RPMI7951 (cell line): Measurements from ENCODE around the gene COX10. TPM values are rescaled to one million over a fixed set of nuclear protein-coding genes. Genes with fewer than 3 reads are reported as not detected.
A peak's percentile ranks its signal among the peaks of the same experiment; 100 is the strongest.
"Not testable (repeated sequence)": the region's sequence is repeated elsewhere in the genome, so short reads cannot be mapped to it uniquely, and the experiment has no call there.

ENCODE experiments used
- DNase-seq: peaks from one replicate; pipeline ENCODE4 v3.0.0-alpha.2; 2012; ENCODE audit warnings: low read depth
- total RNA-seq: library from RNA; depleted of rRNA; stranded (reverse); fragments of >200 nt; shearing (Covaris generic); gene quantifications from 2 replicates; pipeline ENCODE4 v1.2.3, GENCODE V29; 2014; rRNA removed

Gene COX10
- 18.0 and 19.3 TPM in 2 replicates for total RNA-seq

DNA sequence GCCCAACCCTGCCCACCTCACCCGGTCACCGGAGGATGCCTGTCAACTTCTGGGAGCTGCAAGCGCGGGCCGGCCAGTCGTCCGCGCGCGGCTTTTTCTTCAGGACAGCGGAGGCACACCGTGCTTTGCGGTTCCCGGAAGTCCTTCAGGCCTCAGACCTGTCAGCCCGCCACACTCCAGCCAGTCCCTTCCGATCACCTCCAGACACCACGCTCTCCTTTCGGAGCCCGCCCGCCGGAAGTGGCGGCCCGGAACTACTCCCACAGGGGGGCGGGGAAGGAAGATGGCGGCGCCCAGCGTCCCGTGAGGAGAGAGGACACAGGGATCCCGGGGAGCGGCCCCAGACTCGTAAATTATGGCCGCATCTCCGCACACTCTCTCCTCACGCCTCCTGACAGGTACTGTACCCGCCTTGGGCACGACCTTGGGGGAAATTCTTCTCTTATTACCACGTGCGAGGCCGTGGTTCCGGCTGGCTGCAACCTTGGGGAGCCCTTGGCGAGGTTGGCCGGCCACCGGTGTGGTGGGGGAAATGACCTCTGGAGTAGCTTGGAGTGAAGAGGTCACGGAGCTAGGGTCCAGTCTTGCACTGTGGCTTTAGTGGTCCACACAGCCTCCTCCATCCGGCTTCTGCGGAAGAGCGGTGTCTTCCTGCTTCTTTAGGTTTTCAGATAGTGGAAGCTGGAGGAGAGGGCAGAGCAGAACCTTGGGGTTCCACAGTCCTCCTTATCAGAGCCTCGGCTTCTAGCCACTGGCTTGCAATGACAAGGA lies at the start of gene COX10:
Gene COX10 (plus strand): TSS at position 254 of the 771 bp plus-strand sequence. CDS start 102 bp downstream, at position 356.
- peak; percentile 79 for DNase-seq

DNA sequence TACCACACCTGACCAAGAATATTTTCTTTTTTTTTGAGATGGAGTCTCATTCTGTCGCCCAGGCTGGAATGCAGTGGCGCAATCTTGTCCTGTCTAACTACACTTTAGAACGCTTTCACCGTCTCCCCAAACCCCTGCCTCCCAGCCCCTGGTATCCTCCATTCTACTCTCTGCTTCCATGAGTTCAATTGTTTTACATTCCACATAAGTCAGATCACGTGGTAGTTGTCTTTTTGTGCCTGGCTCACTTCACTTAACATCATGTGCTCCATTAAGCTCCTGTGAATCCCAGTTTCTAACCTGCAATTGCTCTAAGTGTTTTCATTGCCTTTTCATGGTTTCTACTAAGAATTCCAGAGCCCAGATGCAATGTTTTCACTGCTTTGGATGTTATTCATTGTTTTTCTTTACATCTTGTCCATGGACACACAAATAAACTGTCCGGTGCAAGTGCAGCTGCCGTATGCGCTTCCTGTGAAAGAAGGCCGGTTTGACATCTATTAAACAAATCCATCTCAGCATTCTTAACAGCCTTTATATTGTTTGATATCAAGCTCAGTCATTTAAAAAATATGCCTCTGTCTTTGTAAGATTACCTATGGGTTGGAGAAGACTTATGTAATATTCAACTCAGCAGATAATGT lies 47.5 kb upstream of the COX10 start:
- DNase-seq, result not testable (repeated sequence)

DNA sequence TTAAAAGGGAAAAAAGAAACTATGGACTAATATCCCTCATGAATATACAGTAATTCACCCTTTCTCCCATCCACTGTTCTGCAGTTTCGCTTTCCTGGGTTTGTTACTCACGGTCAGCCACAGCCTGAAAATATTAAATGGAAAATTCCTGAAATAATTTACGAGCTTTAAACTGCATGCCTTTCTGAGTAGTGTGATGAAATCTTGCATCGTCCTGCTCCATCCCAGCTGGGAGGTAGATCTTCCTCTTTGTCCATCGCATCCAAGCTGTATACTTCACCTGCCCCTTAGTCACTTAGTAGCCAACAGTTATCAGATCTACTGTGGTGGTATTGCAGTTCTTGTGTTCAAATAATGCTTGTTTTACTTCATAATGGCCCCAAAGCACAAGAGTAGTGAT lies 39.5 kb upstream of the COX10 start:
- not testable (repeated sequence) for DNase-seq

DNA sequence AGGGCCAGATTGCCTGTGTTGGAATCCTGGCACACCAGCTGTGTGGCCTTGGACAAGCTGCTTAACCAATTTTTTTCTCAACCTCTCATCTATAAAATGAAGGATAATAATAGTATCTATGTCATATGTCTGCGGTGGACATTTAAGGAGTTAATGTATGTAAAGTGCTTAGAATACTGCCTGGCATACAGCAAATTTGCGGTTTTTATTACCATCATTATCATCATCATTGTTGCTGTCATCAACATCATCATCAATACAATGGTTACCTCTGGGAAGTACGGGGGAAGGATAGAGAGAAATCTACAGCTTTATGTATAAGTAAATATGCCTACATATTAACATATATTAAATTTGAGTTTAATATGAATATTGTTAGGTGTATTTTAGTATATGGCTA lies 37.1 kb upstream of the COX10 start:
- DNase-seq, result no peak

DNA sequence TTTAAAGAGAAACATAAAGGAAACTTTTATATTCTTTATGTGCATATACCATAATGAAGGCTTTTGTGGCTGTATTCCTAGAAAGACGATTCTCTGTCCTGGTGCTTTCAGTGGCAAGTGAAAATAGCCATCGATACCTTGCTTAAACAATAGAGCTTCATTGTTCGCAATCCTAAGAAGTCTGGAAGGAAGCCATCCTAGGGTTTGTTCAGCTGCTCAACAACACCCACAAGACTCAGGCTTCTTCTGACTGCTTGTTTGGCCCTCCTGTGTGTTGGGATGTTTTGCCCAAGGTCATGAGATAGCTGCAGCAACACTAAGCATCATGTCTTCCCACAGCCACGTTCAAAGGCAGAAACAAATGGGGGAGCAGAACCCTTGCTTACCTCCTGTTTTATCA lies 36.1 kb upstream of the COX10 start:
- peak; percentile 2 for DNase-seq

DNA sequence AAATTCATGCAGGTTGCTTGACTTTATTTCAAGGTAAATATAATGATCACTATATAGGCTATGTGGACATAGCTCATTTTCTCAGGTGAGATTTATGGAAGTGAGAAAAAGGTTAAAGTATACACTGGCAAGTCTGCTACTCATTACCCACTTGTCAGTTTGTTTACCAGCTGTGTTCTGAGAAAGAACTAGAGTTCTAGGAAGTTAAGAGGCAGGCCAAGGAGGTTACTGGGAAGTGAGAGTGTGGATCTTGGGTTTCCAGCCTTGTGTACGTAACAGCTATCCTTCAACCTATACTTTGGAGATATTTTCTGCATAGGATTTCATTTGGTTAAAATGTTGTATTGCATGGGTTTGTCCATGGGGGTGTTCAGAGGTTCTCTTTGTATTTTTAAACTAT lies 31.9 kb upstream of the COX10 start:
- DNase-seq, result no peak

DNA sequence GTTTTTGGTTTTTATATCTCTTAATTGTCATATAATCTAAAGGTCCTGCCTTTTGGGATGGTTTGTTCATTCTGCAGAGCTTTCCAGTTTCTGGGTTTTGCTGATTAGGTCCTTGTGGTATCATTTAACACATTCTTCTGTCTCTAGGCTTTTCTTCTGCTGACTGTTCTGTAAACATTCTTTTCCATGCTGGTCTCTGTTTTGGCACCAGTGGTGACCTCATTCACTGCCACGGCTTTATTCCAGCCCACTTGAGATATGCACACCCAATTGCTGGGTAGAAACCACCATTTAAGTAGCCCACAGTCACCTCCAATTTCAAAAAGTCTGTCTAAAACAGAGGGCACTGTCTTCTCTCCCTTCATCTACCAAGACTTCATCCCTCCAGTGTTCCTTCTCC lies 31.1 kb upstream of the COX10 start:
- peak; percentile 19 for DNase-seq

DNA sequence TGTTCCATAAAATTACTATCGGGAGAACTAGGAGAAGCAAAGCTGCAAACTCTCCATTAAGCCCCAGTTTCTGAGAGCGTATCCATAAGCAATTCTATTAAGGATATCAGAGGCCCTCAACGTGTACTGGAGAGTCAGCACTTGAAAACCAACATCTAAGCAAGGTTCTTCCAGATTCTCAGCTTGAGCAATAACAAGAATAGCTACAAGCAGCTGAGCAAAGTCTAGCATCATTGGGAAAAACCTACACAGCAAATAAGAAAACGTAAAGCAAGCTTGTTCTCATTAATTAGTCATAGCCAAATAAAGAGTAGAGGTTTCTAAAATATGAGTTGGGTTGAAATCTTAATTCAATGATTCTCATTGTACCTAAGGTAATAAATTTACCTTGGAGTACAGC lies 26.9 kb upstream of the COX10 start:
- DNase-seq, result no peak

DNA sequence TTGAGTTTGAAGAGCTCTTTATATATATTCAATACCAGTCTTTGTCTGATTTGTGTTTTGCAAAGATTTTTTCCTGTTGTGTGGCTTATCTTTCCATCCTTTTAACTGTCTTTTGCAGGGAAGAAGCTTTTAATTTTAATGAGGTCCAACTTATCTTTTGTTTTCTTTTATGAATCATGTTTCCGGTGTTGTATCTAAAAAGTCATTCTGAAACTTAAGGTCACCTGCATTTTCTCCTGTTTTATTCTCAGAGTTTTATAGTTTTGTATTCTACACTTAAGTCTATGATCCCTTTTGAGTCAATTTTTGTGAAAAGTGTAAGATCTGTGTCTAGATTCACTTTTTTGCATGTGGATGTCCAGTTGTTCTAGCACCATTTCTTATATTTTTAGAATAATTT lies 24.6 kb upstream of the COX10 start:
- DNase-seq, result no peak

DNA sequence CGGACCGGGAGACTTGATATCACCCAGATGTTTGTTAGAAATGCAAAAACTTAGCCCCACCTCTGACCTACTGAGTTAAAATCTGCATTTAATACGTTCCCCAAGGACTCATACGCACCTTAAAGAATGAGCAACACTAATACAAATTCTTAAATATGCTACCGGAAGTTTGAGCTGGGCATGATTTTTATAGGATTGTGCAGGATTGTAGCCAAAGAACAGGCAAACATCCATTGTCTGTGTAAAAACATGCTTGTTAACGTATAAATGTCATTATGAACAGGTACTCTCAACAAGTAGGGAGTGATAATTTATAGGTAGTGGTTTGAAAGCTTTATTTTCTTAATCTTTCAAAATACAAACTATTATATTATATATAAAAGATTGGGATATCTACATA lies 22.3 kb upstream of the COX10 start:
- DNase-seq, result no peak

DNA sequence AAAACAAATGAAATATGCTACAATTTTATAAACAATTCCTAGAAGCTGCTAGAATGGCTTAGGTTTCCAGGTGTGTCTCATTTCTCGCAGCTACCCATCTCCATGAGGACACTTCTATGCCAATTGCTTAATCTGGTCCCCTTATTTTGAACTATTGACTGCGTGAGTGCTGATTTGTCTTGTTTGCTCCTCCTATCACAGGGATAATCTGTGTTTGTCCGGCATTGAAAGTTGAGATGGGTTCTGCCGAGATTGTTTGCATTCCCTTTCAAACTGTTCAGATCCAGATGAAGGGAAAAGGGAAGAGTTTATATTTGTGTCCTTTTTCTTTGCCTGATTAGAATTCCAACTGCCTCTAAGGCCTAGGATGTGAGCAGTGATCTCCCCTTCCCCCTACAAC lies 21.7 kb upstream of the COX10 start:
- no peak for DNase-seq

DNA sequence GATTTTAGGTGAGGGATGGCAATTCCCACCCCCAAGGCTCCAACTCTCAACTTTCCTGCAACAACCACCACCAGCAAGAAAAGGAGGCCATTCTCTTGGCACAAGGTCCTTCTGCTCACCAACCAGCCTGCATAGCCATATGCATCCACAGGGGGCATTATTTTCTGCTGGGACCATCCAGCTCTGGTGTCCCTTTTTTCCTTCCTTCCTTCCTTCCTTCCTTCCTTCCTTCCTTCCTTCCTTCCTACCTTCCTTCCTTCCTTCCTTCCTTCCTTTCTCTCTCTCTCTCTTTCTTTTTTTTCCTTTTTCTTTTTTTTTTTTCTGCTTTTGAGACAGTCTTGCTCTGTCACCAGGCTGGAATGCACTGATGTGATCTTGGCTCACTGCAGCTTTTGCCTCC lies 21.1 kb upstream of the COX10 start:
- DNase-seq, result no peak

DNA sequence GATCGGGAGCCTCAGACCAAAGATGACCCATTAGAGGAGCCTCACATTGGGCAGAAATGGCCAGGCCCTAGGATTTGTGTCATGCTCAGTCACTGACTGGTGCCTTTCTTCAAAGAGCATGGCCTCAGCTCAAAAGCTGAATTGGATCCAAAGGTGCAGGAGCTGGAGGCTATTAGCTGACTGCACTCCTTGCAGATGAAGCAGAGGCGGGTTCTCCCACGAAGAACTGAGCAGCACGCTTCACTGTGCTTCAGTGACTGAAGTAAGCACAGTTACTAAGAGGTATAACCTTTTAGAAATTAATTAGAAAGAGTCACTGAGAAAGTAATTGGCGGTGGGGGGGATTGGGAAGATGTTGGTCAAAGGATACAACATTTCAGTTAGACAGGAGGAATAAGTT lies 18.7 kb upstream of the COX10 start:
- no peak for DNase-seq

DNA sequence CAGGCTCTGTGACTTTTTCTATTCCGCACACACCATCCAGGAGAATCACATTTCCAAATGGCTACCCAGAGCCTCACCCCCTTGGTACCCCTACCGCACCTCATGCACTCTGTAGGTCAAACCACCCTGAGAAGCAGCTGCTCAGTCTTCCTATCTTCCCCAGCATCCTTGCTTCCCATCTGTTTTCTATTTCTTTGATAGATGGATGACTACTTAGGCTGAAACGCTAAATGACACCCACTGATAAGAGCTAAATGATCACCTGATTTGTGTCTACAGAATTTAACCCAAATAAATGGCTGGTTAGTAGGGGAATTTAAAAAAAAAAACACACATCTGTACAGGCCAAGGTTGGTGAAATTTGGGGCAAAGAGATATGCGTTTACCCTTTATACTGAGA lies 17.6 kb upstream of the COX10 start:
- DNase-seq, result no peak

DNA sequence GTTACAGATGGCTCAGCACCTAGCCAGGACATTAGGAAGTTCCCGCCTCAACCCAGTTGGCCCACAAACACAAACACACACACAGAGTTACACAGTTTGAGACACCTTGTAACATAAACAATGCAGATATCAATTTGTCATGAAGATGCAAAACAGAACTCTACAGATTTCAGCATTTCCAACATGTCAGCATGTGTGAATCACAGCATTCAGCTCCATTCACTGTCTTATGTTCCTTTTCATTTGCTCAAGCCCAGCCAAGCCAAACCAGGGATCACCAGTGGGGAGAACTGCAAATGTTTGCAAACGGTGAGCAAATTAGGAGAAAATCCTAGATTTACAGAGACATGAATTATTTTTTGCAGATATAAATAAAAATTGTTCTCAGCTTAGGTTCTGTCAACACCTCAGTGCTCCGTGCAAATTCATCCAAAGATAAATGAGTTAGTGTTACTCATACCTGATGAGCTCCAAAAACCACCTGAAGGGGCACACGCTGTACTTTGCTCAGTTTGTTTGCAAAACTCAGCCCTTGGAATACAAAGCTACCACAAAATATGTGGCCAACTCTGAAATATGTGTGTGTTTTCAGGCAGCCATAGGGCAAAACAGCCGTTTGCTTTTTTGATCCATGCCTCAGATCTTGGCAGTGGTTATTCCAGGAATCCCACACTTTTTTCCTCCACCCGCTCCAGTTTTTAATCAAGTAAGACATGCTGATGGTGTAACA lies 16.3 kb upstream of the COX10 start:
- no peak for DNase-seq

DNA sequence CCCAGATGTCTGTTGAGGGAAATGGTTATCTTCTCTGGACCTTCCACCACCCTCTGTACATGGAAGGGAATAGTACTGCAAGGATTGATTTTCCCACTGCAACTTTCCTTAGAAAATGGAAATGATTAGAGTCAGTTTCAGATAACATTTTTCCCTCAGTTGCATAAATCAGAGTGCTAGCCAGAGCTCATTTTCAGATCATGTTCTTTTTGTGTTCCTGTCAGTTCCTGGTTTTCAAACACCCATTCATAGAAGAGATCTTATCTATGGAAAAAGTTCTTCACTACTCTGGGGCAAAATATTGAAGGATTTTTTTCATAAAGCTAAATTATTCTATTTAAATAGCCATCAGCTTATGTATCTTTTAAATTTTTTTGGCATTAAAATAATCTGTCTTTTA lies 11.7 kb upstream of the COX10 start:
- no peak for DNase-seq

DNA sequence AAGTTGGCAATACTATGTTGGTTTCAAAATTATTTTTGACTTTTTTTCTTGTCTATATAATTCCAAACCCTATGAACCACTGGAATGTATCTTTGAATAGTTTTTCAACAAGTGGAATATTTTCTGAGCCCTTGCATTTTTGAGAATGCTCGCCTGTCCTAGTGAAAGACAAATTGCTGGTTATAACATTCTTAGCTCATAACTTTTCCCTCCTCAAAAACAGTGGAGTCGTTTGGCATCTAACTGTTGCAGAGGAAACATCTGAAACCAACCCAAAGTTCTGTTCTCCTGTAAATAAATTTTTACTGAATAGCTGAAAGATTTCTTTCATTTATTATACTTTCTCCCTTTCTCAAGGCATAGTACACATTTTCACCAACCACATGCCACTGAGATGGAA lies 11.3 kb upstream of the COX10 start:
- DNase-seq, result no peak

DNA sequence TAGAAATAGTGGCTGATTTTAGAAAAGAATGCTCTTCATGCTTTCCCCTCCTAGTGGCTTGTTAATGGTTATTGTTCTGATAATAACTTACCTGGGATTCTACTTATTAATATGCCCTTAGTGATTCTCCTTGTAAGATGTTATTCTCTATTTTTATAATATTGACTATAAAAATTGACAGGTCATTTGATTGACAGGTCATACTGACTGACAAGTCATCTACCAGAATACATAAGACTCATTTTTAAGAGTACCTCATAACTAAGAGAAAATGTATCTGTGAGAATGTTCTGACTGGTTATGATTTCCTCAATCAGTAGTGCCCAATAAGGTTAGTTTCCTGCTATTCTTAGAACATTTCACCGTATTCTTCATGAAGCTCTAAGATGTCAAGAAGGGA lies 8.6 kb upstream of the COX10 start:
- no peak for DNase-seq

DNA sequence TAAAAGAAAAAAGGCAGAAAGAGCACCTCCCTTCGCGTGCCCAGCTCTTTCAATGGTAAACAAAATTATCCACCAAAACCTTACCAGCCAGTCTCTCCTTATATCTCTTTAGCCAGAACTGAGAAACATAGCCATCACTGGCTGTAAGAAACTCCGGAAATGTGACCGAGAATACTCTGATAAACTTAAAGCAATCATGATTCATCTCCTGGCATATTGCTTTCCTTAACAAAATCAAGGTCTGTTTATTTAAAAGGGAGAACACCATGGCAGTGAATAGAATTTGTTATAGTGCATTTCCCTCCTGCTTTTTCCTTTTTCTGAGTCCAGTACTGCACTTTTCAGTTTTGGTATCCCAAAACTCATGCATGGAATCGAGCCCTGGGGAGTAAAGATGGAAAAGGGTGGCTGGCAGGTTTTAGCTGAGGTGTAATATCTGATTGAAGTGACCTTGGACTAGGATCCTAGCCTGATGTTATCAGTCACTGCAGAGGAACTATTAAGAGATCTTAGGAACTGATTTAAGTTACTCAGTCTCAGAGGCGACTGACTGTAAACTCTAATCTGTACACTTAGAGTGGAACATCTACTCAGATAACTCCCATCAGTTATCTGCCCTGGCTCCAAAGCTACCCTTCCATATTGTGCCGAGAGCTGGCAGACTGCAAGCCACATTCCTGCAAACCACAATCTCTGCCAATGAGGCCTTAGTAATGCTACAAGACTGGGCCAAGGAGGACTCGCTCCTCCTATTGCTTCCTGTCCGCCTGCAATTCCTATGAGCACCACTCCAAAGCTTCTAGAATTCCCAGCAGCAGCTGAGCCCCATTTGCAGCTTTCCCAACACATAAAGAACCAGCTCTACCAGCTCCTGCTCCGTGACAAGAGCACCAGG lies 7.4 kb upstream of the COX10 start:
- DNase-seq, result peak; percentile 76

DNA sequence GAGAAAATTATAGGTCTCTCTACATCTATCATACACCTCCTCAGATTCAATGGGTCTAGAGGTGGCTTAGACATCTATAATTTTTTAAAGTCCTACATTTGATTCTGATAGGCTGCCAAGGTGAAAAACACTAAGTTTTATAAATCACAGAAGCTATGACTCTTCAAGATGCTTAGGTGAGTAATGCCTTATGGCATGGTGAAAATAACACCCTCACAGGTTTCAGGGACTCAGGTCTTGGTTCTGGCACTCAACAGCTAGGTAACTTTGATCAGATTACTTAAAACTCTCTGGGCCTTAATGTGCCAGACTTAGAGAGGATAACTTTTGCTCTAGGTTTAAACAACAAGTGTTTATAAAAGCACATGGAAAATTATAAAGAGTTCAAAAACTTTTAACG lies 2.0 kb upstream of the COX10 start:
- no peak for DNase-seq

DNA sequence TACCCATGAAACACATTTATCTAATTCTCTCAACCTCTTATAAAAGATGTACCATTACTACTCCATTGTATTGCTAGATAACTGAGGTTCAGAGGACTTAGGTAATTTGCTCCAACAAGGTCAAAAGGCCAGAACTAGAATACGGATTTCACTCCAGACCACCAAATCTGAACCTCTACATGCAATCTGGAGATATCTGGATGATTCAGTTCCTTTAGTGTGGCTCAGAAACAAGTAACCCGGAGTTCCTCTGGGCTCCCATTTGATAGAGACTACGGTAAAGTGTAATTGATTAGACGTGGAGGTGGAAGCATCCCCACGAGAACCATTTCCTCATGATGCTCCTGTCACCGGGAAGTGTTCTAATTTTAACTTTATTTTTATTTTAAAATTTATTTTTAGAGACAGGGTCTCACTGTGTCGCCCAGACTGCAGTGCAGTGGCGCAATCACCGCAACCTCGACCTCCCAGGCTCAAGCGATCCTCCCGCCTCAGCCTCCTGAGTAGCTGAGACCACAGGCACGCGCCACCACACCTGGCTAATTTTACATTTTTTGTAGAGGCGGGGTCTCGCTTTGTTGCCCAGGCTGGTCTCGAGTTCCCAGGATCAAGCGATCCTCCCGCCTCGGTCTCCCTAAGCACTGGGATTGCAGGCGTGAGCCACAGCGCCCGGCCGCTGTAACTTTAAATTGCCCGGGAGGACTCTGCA lies 608 bp upstream of the COX10 start:
- DNase-seq, result no peak
